Superior temporal gyrus (tissue), 1 donor: ENCODE results near the gene HAUS7.

Experiments
- DNase-seq: peaks from one replicate; pipeline ENCODE4 v3.0.0-alpha.2; 2016; ENCODE audit errors: extremely low spot score

Gene HAUS7

DNA sequence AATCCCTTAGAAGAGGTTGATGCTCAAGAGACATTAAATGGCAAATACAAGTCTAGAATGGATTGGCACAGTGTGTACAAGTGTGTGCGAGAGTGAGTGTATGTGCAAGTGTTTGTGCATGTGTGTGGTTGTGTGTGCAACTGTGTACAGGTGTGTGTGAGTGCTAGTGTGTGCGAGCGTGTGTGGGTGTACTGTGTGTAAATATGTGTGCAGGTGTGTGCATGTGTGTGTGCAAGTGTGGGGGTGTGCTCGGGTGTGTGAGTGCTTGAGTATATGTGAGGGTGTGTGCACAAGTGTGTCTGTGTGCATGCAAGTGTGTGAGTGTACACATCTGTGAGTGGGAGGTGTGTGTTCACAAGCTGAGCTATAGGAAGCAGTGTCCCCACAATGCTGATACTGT, 30.4 kb downstream of the HAUS7 start:
- no peak for DNase-seq

- peak; percentile 25 for DNase-seq
Observed at GRCh38 chrX:153438532-153438931, 31.8 kb downstream of the HAUS7 start.

DNA sequence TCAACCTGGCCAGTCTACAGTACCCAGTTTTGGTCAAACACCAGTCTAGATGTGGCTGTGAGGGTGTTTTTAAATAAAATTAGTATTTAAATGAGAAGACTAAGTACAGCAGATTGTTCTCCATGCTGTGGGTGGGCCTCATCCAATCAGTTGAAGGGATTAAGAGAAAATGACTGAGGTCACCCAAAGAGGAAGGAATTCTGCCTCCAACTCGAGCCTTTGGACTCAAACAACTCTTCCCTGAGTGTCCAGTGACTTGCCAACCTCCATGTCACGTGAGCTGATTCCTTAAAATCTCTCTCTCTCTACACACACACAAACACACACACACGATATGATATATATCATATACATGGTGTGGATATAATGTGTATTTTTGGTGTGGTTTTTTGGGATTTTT, 34.5 kb downstream of the HAUS7 start:
- DNase-seq: no peak

DNA sequence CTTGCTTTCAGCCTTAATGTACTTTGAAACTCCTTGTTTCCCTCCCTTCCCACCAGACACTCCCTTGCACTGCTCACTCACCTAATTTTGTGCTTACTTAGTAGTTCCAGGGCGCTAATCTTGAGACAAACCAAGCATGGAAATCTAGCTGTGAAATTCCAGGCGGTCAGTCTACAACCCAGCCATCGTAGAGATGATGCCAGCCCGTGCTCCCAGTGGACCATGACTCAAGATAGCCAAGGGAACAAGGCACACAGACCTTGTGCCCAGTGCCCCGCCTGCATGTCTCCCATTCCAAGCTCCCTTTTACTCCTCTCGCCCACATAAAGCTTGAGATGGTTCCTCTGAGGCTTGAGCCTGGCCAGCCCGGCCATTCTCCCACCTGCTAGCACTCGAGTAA, 35.6 kb downstream of the HAUS7 start:
- DNase-seq: no peak

- no peak for DNase-seq
Observed at GRCh38 chrX:153433781-153434285, 36.5 kb downstream of the HAUS7 start.

DNA sequence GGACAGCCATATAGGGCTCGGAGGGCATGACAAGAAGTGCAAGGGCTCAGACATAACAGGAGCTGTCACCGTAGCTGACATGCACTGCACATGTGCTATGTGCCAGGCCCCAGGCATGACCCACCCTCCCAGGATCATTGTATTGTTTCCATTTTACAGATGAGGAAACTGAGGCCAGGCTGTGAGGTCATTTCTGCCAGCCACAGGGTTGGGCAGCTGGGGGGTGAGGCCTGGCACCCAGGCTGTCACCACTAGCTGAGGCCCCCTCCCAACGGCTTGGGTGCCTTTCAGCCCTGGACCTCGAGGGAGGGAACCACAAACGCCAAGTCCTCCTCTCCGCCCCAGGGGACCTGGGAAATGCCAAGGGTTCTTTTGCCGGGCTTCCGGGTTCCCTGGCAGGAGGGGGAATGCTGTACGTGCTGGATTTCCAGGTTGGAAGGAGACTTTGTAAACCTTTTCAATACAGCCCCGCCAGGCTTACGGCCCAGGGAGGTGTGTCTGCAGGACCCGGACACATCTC, 37.2 kb downstream of the HAUS7 start:
- no peak for DNase-seq

DNA sequence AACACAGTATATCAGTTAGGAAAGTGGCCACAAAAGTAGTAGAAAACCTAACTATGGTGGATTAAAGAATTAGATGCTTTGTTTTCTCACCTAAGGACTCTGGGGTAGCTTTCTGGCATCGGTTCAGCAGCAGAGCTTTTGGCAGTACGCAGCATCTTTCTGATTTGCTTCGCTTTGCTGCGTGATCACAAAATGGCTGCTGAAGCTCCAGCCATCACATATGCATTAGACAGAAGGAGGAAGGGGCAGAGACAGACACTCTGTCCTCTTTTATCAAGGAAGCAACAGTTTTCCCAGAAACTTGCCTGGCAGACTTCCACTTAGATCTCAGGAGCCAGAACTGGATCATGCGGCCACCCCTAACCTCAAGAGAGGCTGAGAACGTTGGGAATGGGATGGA, 39.6 kb downstream of the HAUS7 start:
- no peak for DNase-seq

GRCh38 chrX:153426204-153426603, 44.2 kb downstream of the HAUS7 start:
- no peak for DNase-seq

GRCh38 chrX:153423652-153424051, 46.7 kb downstream of the HAUS7 start:
- no peak for DNase-seq

GRCh38 chrX:153421856-153422255, 48.5 kb downstream of the HAUS7 start:
- DNase-seq: no peak

DNA sequence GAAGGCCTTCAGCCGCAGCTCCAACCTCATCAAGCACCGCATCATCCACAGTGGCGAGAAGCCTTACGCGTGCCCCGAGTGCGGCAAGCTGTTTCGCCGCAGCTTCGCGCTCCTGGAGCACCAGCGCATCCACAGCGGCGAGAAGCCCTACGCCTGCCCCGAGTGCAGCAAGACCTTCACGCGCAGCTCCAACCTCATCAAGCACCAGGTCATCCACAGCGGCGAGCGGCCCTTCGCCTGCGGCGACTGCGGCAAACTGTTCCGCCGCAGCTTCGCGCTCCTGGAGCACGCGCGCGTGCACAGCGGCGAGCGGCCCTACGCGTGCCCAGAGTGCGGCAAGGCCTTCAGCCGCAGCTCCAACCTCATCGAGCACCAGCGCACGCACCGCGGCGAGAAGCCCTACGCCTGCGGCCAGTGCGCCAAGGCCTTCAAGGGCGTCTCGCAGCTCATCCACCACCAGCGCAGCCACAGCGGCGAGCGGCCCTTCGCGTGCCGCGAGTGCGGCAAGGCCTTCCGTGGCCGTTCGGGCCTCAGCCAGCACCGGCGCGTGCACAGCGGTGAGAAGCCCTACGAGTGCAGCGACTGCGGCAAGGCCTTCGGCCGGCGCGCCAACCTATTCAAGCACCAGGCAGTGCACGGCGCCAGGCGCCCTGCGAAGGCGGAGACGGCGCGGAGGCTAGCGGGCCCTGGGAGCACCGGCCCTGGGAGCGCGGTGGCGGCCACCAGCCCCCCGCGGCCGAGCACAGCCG, 49.4 kb downstream of the HAUS7 start:
- DNase-seq: no peak

GRCh38 chrX:153417637-153418036, 52.7 kb downstream of the HAUS7 start:
- no peak for DNase-seq

DNA sequence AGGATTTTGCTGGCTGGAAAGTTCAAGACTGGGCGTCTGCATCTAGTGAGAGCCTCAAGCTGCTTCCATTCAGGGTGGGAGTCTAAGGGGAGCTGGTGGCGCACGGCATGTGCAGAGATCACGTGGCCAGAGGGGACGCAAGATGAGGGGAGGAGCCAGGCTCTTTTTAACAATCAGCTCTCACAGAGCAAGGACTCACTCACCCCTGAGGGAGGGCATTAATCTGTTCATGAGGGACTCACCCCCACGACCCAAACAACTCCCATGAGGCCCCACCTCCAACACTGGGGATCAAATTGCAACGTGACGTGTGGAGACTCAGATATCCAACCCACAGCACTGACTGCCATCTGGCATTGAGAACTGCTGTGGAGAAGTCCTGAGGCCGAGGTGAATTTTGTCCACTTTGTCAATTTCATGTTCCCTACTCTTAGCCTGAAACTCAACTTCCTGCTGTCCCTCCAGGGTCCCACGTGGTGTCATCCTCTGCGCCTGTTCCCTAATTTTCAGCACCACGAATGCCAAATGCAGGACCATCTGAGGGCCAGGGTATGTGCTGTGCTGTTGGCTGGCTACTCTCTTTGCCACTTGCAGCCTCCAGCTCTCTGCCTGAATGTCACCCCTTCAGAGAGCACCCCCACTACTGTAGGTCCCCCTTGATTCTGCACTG, 53.5 kb downstream of the HAUS7 start:
- DNase-seq: no peak

GRCh38 chrX:153414856-153415510, 55.4 kb downstream of the HAUS7 start:
- no peak for DNase-seq

- DNase-seq: no peak
Observed at GRCh38 chrX:153413731-153414130, 56.6 kb downstream of the HAUS7 start.

DNA sequence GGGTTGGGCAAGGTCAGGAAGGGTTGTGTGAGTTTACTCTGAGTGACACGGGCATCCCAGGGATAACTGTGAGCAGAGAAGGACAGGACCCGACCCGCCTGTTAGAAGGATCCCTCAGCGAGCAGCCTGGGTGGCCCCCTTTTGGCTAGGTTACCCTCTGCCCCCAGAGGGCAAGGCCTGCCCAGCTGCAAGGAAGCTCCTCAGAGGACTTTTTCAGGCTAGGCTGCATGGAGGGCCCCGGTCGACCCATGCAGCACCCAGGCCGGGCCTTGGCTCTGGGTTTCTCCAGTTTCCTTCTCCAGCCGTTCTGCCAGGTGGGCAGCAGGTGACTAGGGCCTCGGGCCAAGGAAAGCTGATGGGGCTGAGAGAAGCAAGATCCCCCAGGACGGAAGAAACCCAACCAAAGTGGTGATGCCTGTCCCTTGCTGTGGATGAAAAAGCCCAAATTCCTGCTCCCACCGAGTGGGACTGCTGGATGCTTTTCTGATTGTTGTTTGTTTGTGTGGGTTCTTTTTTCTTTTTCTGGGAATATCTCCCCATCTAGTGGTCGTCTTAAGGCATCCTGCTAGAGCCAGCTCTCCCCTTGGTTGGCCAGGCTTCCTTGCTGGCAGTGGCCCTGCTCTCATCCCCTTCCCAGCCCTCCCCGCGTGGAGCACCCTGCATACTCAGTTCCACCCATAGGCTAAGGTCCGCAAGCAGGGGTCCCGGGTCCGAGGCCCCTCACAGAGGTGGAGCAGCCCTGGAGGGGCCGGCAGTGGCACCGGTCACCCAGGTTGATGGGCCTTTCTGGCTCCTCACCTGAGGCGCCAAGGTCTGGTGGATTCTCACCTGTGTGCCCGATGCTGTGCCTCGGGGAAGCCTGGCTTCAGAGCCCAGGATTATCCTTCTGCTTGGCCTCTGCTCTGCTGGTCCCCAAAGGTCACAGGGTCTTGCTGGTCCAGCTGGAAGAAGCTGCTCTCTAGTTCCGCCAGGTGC, 57.3 kb downstream of the HAUS7 start:
- DNase-seq: no peak

DNA sequence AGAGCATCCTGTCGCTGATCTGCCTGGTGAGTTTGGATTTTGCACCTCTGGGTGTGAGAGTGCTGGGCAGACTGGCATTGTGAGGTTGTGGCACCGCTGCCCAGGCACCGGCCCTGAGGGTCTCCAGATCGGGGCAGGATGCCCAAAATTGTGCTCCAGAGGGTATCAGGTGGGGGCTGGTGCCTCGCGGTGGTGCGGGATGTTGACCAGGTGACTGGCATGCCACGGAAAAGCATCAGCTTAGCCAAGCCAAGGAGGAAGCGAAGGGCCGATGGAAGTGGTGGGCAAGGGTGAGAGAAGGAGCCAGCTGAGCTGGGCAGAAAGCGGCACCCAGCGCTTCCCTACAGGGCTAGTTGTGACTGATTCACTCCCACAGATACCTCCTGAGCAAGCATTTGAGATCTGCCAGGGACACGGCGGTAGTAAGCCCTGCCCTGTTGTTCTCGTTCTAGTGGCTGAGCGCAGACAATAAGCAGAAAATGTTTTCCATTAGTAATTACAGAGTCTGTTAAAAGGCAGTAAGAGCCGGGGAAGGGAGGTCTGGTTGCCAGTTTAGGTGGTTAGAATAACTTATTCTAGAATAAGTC, 58.3 kb downstream of the HAUS7 start:
- DNase-seq: no peak

- no peak for DNase-seq
Observed at GRCh38 chrX:153411255-153411987, 59.0 kb downstream of the HAUS7 start, which contains the start of gene ZFP92. TSS of gene ZFP92 (plus strand) at chrX:153411472. CDS start at chrX:153418323, 6,851 bp downstream.

GRCh38 chrX:153410888-153411254, 59.5 kb downstream of the HAUS7 start:
- DNase-seq: no peak

GRCh38 chrX:153410373-153410772, 60.0 kb downstream of the HAUS7 start:
- DNase-seq: no peak
